OCI-LY7 (cell line): ENCODE measurements around the gene MYCBPAP. TPM values are rescaled to one million over a fixed set of nuclear protein-coding genes. Genes with fewer than 3 reads are reported as not detected.

Source experiments
- BruUV-seq: library from RNA; stranded (reverse); fragments of 400-500 nt; replicated peaks from 2 replicates; lab custom pipeline; 2021; lab: Mats Ljungman, UMichigan
- CTCF ChIA-PET: fragments of 300-600 bp; sonication (Branson Sonifier 250); formaldehyde crosslinking; loops from one replicate; lab custom pipeline; 2022; ENCODE audit warnings: antibody characterized with exemption; ENCODE audit not compliant: unreplicated experiment; lab: Charles Lee
- POLR2A ChIA-PET: fragments of 300-600 bp; sonication (Branson Sonifier 250); formaldehyde crosslinking; loops from one replicate; lab custom pipeline; 2022; ENCODE audit warnings: antibody characterized with exemption; lab: Charles Lee
- DNase-seq: peaks from one replicate; pipeline ENCODE4 v3.0.0-alpha.2; 2015; ENCODE audit warnings: low spot score
- H2AFZ ChIP-seq: fragments of 200-600 bp; sonication (generic), shearing (Covaris generic); 2 replicates; pipeline ENCODE4 v1.6.1; 2014; ENCODE audit warnings: mild to moderate bottlenecking, antibody characterized with exemption, low read length, moderate library complexity
- H3K27ac ChIP-seq: fragments of 200-600 bp; sonication (generic); 2 replicates; pipeline ENCODE4 v1.5.1; 2014; ENCODE audit warnings: mixed run types, low read depth, mild to moderate bottlenecking, moderate library complexity, low read length, inconsistent platforms; ENCODE audit not compliant: poor library complexity, severe bottlenecking
- H3K36me3 ChIP-seq: fragments of 200-600 bp; sonication (generic); 2 replicates; pipeline ENCODE4 v1.6.1; 2014; ENCODE audit warnings: mild to moderate bottlenecking, antibody characterized with exemption, low read length, moderate library complexity, mixed read lengths; ENCODE audit not compliant: insufficient read depth
- H3K4me1 ChIP-seq: fragments of 200-600 bp; sonication (generic); 2 replicates; pipeline ENCODE4 v1.5.1; 2014; ENCODE audit warnings: mild to moderate bottlenecking, low read length; ENCODE audit not compliant: insufficient read depth, poor library complexity, severe bottlenecking
- H3K4me2 ChIP-seq: fragments of 200-600 bp; sonication (generic); 2 replicates; pipeline ENCODE4 v1.6.1; 2014; ENCODE audit warnings: mild to moderate bottlenecking, low read length
- H3K4me3 ChIP-seq: fragments of 200-600 bp; sonication (generic); 2 replicates; pipeline ENCODE4 v1.5.1; 2014; ENCODE audit warnings: mild to moderate bottlenecking, low read depth, low read length; ENCODE audit not compliant: poor library complexity, severe bottlenecking
- H3K79me2 ChIP-seq: fragments of 200-600 bp; sonication (generic); 2 replicates; pipeline ENCODE4 v1.6.1; 2016; ENCODE audit warnings: low read depth, mild to moderate bottlenecking, low read length, moderate library complexity, mixed read lengths; ENCODE audit not compliant: insufficient read depth
- H3K9me2 ChIP-seq: fragments of 200-600 bp; sonication (generic); 2 replicates; pipeline ENCODE4 v1.6.1; 2016; ENCODE audit warnings: mild to moderate bottlenecking, low read length, mixed read lengths; ENCODE audit not compliant: insufficient read depth
- H3K9me3 ChIP-seq: fragments of 200-600 bp; sonication (generic); 2 replicates; pipeline ENCODE4 v1.6.1; 2014; ENCODE audit warnings: mild to moderate bottlenecking, mixed run types, low read length, mixed read lengths
- H4K20me1 ChIP-seq: fragments of 200-600 bp; sonication (generic); 2 replicates; pipeline ENCODE4 v1.6.1; 2014; ENCODE audit warnings: mild to moderate bottlenecking, antibody characterized with exemption, low read length, moderate library complexity, mixed read lengths; ENCODE audit not compliant: insufficient read depth
- EZH2phosphoT487 ChIP-seq: fragments of 200-600 bp; sonication (generic); IDR thresholded peaks from 2 replicates; pipeline ENCODE4 v1.6.1; 2018; ENCODE audit warnings: low read depth, borderline replicate concordance, mild to moderate bottlenecking, mixed run types, antibody characterized with exemption, low read length, moderate library complexity, mixed read lengths
- intact Hi-C: fragments of 100-400 bp; cut with micrococcal nuclease; formaldehyde crosslinking; loops from one replicate; pipeline ENCODE4 v1.10.0; 2022; ENCODE audit not compliant: unreplicated experiment
- total RNA-seq, 2 experiments: library from RNA; depleted of rRNA in 1 of 2; stranded (reverse); fragments of >200 nt in 1 of 2; shearing (Covaris generic) in 1 of 2; gene quantifications; 2 replicates each; pipeline ENCODE4 v1.2.3, GENCODE V29; 2014 to 2022
- TF ChIP-seq, protein P1 (sequence below): fragments of 200-600 bp; sonication (generic); conservative IDR thresholded peaks from 2 replicates; pipeline ENCODE4 v1.5.1; 2014; ENCODE audit warnings: mild to moderate bottlenecking, antibody characterized with exemption, low read length, moderate library complexity, mixed read lengths

Gene MYCBPAP
- total RNA-seq, 2 experiments from 2014 or later: 5.0 to 6.8 TPM

DNA sequence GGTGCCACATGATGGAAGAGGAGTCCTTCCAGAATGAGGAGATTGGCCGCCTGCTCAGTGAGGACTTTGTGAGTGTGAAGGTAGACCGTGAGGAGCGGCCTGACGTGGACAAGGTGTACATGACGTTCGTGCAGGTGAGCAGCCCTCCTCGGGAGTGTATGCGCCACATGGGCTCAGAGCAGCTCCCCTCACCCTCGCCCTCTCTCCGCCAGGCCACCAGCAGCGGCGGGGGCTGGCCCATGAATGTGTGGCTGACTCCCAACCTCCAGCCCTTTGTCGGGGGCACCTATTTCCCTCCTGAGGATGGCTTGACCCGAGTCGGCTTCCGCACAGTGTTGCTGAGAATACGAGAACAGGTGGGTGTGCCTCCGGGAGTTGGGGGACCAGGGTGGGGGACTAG, 40.6 kb downstream of the MYCBPAP start:
- Histone ChIP-seq H3K36me3 (no peaks in the 10 kb centered on the region), H3K9me2 (no peaks in the 10 kb centered on the region), H3K4me2 (no peak overlapping the region), H3K27ac (no peak overlapping the region), H3K79me2 (no peaks in the 10 kb centered on the region), H3K4me3 (no peak overlapping the region), H4K20me1 (no peaks in the 10 kb centered on the region), H3K9me3 (no peaks in the 10 kb centered on the region), H3K4me1 (peaks cover 7% of the 10 kb centered on the region), H2AFZ (no peak overlapping the region)
- POLR2A ChIA-PET: no interaction called here
- CTCF ChIA-PET: no interaction called here
- TF ChIP-seq, protein P1, sequence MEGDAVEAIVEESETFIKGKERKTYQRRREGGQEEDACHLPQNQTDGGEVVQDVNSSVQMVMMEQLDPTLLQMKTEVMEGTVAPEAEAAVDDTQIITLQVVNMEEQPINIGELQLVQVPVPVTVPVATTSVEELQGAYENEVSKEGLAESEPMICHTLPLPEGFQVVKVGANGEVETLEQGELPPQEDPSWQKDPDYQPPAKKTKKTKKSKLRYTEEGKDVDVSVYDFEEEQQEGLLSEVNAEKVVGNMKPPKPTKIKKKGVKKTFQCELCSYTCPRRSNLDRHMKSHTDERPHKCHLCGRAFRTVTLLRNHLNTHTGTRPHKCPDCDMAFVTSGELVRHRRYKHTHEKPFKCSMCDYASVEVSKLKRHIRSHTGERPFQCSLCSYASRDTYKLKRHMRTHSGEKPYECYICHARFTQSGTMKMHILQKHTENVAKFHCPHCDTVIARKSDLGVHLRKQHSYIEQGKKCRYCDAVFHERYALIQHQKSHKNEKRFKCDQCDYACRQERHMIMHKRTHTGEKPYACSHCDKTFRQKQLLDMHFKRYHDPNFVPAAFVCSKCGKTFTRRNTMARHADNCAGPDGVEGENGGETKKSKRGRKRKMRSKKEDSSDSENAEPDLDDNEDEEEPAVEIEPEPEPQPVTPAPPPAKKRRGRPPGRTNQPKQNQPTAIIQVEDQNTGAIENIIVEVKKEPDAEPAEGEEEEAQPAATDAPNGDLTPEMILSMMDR: no peak
- no peak for DNase-seq
- intact Hi-C loops: loop anchor here (10.0 kb wide), 1 partner anchor 216 kb away; the partner anchor contains the start of gene ANKRD40CL
- BruUV-seq: no TSS peak

DNA sequence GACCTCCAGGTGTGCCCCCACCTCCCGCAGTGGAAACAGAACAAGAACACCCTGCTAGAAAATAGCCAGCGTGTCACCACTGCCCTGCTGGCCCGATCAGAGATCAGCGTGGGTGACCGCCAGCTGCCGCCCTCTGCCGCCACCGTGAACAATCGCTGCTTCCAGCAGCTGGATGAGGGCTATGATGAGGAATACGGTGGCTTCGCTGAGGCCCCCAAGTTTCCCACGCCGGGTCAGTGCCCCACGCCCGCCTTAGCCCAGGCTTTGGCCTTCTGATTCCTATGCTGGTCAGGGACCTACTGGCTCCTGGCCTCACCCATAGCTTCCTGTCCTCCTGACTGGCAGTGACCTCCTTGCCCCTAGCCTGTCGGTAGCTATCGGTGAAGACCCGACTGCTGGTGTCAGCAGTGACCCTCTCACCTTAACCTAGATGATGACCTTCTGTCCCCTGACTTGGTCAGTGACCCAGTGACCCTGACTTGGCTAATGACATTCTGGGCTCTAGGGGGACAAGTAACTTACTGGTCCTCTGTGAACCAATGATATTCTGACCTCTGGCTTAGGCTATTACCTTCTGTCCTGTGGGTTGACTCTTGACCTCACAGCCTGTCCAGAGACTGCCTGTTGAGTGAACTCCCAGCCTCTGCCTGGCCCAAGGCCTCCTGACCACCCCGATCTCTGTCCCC, 41.2 kb downstream of the MYCBPAP start:
- ChIA-PET CTCF (no interaction called here), POLR2A (no interaction called here)
- H3K27ac ChIP-seq: no peak overlapping the region
- no peaks in the 10 kb centered on the region for H3K36me3 ChIP-seq
- H4K20me1 ChIP-seq: no peaks in the 10 kb centered on the region
- DNase-seq: no peak
- peaks cover 7% of the 10 kb centered on the region for H3K4me1 ChIP-seq
- no peak overlapping the region for H3K4me3 ChIP-seq
- no peaks in the 10 kb centered on the region for H3K9me3 ChIP-seq
- no peak for TF ChIP-seq EZH2phosphoT487
- TF ChIP-seq, protein P1: no peak
- H2AFZ ChIP-seq: no peak overlapping the region
- no peak overlapping the region for H3K4me2 ChIP-seq
- H3K79me2 ChIP-seq: no peaks in the 10 kb centered on the region
- BruUV-seq: no TSS peak
- intact Hi-C loops: loop anchor here (10.0 kb wide), 1 partner anchor 215 kb away; the partner anchor contains the start of gene ANKRD40CL
- H3K9me2 ChIP-seq: no peaks in the 10 kb centered on the region

DNA sequence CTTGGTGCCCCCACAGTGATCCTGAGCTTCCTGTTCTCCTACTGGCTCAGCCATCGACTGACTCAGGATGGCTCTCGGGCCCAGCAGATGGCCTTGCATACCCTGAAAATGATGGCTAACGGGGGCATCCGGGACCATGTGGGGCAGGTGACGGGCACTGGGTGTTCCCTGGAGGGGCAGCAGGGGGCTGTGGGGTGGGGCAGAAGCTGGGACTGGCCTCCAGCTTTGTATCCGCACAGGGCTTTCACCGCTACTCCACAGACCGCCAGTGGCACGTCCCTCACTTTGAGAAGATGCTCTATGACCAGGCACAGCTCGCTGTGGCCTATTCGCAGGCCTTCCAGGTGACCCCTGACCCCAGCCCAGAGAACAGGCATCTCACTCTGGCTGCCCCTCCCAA, 41.7 kb downstream of the MYCBPAP start:
- DNase-seq: no peak
- intact Hi-C loops: loop anchor here (10.0 kb wide), 1 partner anchor 215 kb away; the partner anchor contains the start of gene ANKRD40CL
- Histone ChIP-seq H3K4me3 (no peak overlapping the region), H3K9me3 (no peaks in the 10 kb centered on the region), H3K4me2 (no peak overlapping the region), H3K36me3 (no peaks in the 10 kb centered on the region), H3K27ac (no peak overlapping the region), H4K20me1 (no peaks in the 10 kb centered on the region), H3K9me2 (no peaks in the 10 kb centered on the region), H2AFZ (no peak overlapping the region), H3K4me1 (peaks cover 7% of the 10 kb centered on the region), H3K79me2 (no peaks in the 10 kb centered on the region)
- CTCF ChIA-PET: no interaction called here
- no TSS peak for BruUV-seq
- POLR2A ChIA-PET: interaction anchor here (0.5 kb wide), 1 partner anchor 207 kb away, joined by 3 read pairs; no protein-coding TSS in a partner anchor
- no peak for TF ChIP-seq EZH2phosphoT487
- TF ChIP-seq, protein P1: no peak
